NB4 (cell line): ENCODE results near the gene ENPEP.

ENCODE experiments used
- MAX ChIP-seq: IDR thresholded peaks from 2 replicates; pipeline ENCODE4 v1.6.1; 2011; ENCODE audit warnings: low read depth, low read length
- MYC ChIP-seq: IDR thresholded peaks from 2 replicates; pipeline ENCODE4 v1.6.1; 2011; ENCODE audit warnings: low read depth, low read length
- POLR2A ChIP-seq: IDR thresholded peaks from 2 replicates; pipeline ENCODE4 v1.6.1; 2011; ENCODE audit warnings: mild to moderate bottlenecking; ENCODE audit not compliant: insufficient read length; ENCODE audit errors: extremely low read depth
- TF ChIP-seq, protein P1 (sequence below): IDR thresholded peaks from one replicate; pipeline ENCODE4 v1.5.1; 2012; ENCODE audit warnings: low read depth, low read length

DNA sequence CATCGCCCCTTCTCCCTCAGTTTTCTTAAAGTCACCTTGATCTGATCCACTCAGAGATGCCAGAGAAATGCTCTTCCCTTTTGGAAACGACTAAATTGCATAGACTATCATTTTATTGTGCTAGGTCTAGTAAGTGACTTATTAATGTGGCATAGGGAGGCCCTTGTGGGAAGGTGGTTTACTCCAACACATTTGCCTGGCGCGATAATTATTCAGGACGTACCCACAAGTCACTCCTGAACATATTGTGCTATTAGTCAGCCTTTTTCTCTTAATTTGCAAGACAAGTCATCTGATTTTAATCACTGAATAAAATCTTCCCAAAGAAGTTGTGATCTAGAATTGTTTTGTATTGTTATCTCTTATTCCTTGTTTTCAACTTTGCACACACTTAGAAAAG lies 7.6 kb downstream of the ENPEP start:
- TF ChIP-seq, protein P1, sequence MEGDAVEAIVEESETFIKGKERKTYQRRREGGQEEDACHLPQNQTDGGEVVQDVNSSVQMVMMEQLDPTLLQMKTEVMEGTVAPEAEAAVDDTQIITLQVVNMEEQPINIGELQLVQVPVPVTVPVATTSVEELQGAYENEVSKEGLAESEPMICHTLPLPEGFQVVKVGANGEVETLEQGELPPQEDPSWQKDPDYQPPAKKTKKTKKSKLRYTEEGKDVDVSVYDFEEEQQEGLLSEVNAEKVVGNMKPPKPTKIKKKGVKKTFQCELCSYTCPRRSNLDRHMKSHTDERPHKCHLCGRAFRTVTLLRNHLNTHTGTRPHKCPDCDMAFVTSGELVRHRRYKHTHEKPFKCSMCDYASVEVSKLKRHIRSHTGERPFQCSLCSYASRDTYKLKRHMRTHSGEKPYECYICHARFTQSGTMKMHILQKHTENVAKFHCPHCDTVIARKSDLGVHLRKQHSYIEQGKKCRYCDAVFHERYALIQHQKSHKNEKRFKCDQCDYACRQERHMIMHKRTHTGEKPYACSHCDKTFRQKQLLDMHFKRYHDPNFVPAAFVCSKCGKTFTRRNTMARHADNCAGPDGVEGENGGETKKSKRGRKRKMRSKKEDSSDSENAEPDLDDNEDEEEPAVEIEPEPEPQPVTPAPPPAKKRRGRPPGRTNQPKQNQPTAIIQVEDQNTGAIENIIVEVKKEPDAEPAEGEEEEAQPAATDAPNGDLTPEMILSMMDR, result no peak
- TF ChIP-seq POLR2A (no peak), MAX (no peak), MYC (no peak)
